Fibroblast of skin of left quadriceps (primary cell): ENCODE data around the gene TRIM41.
"Not testable (repeated sequence)": the region's sequence is repeated elsewhere in the genome, so short reads cannot be mapped to it uniquely, and the experiment has no call there.

Source experiments
- DNase-seq, 2 experiments: peaks; one replicate each; pipeline ENCODE4 v3.0.0-alpha.2; 2013; ENCODE audit warnings: low read depth in 2 of 2

Gene TRIM41

DNA sequence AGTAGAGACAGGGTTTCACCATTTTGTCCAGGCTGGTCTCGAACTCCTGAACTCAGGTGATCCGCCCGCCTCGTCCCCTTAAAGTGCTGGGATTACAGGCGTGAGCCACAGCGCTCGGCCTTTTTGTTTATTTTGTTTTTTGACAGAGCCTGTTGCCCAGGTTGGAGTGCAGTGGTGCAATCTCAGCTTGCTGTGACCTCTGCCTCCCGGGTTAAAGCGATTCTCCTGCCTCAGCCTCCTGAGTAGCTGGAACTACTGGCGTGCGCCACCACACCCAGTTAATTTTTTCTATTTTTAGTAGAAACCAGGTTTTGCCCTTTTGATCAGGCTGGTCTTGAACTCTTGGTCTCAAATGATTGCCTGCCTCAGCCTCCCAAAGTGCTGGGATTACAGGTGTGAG is 12.9 kb upstream of the TRIM41 start:
- not testable (repeated sequence) for DNase-seq

GRCh38 chr5:181210698-181211097 is 12.4 kb upstream of the TRIM41 start:
- not testable (repeated sequence) for DNase-seq

- DNase-seq: no peak
Observed at GRCh38 chr5:181211208-181211607, 11.9 kb upstream of the TRIM41 start.

- no peak for DNase-seq
Observed at GRCh38 chr5:181212080-181212479, 11.0 kb upstream of the TRIM41 start.

- no peak for DNase-seq
Observed at GRCh38 chr5:181212934-181213333, 10.1 kb upstream of the TRIM41 start.

DNA sequence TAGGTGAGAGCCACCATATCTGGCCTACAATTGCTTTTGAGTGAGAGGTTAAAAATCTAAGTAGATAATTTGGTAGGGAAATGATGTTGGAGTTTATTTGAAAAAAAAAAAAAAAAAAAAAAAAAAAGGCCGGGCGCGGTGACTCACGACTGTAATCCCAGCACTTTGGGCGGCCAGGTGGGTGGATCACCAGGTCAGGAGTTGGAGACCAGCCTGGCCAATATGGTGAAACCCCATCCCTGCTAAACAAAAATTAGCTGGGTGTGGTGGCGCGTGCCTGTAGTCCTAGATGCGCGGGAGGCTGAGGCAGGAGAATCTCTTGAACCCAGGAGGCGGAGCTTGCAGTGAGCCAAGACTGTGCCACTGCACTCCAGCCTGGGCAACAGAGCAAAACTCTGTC is 8.8 kb upstream of the TRIM41 start:
- not testable (repeated sequence) for DNase-seq

GRCh38 chr5:181215997-181216989 is 6.8 kb upstream of the TRIM41 start:
- no peak for DNase-seq

DNA sequence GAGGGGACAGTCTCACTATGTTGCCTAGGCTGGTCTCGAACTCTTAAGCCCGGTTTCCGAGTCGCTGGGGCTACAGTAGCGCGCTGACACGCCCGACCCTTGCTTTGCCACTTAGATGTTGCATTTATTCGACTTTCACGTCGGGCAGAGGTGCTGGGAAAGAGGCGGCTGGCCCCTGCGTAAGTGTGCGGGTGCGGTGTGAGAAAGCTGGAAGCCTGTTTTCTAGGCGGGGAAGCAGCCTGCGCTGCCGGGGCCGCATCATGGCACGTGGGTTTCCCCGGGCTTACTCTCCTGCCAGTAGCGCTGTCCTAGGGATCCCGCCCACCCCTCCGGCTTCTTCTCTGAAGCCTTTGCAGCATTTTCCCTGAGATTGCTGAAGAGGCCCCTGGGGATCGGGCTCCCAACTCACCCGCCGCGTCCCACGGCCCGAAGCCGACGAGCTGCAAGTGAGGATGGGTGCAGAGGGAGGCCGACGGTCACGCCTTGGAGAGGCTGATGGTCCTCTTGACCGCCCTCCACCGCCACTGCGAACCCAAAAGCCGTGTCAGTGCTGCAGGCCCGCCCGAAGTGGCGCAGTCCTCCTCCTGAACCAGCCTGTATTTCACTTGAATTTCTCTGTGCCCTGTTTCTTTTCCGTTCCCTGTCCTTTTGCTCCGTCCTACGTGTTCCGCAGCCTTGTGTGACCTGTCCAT is 5.8 kb upstream of the TRIM41 start:
- DNase-seq: no peak

DNA sequence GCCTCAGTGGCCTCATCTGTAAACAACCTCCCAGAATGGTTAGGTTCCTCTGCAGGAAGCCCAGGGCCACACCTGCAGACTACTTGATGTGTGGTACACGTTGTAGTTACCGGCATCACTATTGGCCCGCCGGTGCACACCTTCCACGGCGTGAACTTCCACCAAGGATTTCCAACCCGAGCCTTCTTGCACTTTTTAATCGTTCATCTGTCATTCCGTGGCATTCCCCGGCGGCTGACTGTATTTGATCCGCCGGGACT is 5.3 kb upstream of the TRIM41 start:
- no peak for DNase-seq

GRCh38 chr5:181218795-181219124 is 4.3 kb upstream of the TRIM41 start:
- no peak for DNase-seq

GRCh38 chr5:181219262-181220177 is 3.6 kb upstream of the TRIM41 start:
- no peak for DNase-seq

DNA sequence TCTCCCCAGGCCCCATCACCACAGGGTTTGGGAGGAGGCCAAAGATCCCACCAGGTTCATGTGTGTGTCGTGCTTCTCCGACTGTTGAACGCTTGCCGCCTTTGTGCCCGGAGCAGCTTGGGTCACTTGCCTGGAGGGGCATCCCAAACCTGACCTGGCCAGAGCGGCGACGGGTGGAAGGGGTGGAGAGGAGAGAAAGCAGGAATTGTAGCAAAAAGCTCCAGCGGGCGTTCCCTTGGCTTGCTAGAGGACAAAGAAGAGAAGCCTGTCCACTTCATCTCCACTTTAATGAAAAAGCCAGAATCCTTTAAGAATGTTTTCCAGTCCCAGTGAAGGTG is 2.9 kb upstream of the TRIM41 start:
- no peak for DNase-seq

DNA sequence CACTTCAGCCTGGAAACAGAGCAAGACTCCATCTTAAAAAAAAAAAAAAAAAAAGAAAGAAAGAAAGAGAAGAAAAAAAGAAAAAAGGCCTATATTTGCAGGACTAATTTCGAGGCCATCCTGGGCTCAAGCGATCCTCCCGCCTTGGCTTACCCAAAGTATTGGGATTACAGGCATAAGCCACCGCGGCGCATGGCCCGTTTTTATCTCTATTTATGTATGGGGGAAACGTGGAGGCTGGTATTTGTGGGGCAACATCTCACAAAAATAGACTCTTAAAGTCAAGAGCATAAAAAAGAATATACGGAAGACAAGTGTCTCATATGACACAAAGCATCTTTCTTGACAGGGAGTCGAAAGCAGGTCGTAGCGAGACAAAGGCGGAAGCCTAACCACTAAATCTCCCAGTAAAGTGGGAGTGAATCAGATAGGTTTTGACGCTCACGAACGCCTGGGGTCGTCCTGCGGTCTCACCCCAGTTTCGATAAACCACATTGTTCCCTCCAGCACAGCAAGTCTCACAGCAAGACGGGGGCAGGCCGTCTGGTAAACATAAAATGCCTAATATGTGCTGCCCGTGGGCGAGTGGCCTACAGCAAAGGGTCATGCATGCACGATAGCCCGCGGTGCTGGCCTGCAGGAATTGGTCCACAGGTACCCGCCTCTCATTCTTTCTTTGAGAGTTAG is 1.8 kb upstream of the TRIM41 start:
- no peak for DNase-seq

DNA sequence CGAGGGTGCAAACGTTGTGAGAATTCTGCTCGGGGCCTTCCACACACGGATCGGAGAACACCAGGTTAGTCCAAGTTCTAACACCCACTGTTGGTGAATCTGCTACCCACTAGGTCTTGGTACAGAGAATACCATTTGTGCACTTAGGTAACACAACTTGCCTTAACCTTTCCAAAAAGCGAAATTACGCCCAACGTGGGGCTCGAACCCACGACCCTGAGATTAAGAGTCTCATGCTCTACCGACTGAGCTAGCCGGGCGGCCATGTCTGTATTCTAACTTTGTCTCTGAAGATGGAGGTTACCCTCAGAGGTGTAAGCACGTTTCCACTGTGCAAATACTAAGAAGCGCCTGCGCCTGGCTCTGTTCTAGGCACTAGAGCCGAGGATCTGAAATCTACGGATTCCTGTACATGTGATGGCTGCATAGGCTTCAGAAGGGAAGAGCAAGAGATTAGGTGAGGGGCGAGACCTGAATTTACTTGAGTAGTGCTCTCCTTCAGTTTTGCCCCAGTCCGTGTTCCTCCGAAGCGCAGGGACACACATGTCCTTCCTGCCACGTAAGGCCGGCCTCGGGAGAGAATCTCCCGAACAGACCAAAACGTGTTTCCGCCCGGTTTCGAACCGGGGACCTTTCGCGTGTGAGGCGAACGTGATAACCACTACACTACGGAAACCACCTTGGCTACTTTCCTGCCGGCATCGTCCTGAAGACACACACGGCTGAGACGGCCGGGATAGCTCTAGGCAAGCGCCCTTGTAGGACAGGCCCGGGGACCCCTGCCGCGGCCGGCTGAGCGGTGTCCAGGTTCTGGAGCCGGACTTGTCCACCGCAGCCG is 1.1 kb upstream of the TRIM41 start:
- DNase-seq: peak; percentile 92

GRCh38 chr5:181222630-181223057 is 437 bp upstream of the TRIM41 start:
- peak in 1 of 2 experiments; percentile 41 for DNase-seq

DNA sequence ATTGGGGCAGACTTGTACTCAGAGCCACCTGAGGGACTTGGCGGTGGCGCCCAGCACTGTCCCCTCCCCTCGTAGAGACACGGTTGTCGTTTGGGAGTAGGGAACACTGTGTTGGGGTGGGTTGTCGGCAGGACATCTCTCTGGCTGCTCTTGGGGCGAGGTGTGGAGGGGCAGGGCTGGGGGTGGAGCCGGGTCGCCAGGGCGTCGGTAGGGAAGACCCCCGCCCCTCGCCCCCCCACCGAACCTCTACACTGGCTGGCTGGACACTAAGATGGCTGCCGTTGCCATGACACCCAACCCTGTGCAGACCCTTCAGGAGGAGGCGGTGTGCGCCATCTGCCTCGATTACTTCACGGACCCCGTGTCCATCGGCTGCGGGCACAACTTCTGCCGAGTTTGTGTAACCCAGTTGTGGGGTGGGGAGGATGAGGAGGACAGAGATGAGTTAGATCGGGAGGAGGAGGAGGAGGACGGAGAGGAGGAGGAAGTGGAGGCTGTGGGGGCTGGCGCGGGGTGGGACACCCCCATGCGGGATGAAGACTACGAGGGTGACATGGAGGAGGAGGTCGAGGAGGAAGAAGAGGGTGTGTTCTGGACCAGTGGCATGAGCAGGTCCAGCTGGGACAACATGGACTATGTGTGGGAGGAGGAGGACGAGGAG is 778 bp downstream of the TRIM41 start:
- DNase-seq: no peak

DNA sequence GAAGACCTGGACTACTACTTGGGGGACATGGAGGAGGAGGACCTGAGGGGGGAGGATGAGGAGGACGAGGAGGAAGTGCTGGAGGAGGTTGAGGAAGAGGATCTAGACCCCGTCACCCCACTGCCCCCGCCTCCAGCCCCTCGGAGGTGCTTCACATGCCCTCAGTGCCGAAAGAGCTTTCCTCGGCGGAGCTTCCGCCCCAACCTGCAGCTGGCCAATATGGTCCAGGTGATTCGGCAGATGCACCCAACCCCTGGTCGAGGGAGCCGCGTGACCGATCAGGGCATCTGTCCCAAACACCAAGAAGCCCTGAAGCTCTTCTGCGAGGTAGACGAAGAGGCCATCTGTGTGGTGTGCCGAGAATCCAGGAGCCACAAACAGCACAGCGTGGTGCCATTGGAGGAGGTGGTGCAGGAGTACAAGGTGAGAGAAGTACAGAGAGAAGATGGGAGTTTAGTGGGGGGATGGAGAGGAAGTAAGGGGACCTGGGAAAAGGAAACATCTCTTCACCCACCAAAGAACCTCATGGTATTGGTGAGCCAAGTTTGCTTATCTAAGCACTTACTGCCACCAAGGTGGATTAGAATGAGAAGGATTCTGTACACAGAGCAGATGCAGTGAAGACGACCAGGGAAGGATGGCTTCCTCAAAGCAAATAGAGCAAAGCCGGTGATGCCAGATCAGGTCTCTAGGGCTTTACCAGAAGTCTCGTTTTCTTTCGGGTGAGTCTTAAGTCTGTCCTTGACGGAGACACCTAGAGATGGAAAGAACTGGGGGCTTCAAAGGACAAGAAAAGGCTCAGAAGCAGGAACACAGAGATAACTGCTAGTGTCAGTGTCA is 1.5 kb downstream of the TRIM41 start:
- DNase-seq: no peak

- DNase-seq: no peak
Observed at GRCh38 chr5:181229996-181230395, 6.9 kb downstream of the TRIM41 start.

DNA sequence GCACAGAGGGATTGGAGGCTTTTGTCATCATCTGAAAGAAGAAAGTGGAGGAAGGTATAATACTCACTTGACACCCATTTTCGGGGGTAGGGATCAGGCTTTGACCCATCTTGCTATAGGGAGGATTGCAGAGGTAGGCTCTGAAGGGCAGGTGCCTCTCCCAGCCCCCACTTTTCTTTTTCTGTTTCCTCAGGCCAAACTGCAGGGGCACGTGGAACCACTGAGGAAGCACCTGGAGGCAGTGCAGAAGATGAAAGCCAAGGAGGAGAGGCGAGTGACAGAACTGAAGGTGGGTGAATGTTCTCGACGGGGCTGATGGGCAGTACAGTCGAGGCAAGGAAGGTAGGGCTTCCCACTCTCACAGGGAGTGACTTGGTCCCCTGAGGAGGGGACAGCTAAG is 7.5 kb downstream of the TRIM41 start:
- DNase-seq: no peak
